Loucy (cell line): Measurements from ENCODE around the gene CELSR2.

Source experiments
- EZH2phosphoT487 ChIP-seq: fragments of 200-600 bp; IDR thresholded peaks from 2 replicates; pipeline ENCODE4 v1.6.1; 2018; ENCODE audit warnings: antibody characterized with exemption, mild to moderate bottlenecking, moderate library complexity, borderline replicate concordance
- TF ChIP-seq, protein P1 (sequence below): fragments of 200-600 bp; sonication (generic); conservative IDR thresholded peaks from 2 replicates; pipeline ENCODE4 v1.5.1; 2014; ENCODE audit warnings: mild to moderate bottlenecking, antibody characterized with exemption, low read length

DNA sequence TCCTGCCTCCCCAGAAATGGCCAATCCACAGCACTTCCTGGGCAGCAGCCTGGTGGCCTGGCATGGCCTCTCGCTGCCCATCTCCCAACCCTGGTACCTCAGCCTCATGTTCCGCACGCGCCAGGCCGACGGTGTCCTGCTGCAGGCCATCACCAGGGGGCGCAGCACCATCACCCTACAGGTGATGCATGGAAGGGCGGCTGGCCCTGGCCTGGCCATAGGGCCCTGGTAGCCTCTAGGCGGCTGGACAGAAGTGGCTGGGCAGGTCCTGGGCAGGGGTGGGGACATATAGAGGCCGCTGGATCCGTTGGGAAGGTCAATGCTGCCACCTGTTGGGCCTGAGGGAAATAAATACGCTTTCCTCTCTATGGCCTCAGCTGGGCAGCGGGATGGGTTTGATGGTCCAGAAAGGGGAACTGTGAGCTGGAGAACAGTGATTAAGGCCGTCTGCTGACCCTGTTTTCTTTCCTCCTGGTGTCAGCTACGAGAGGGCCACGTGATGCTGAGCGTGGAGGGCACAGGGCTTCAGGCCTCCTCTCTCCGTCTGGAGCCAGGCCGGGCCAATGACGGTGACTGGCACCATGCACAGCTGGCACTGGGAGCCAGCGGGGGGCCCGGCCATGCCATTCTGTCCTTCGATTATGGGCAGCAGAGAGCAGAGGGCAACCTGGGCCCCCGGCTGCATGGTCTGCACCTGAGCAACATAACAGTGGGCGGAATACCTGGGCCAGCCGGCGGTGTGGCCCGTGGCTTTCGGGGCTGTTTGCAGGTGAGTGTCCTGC is 14.4 kb downstream of the CELSR2 start:
- TF ChIP-seq, protein P1, sequence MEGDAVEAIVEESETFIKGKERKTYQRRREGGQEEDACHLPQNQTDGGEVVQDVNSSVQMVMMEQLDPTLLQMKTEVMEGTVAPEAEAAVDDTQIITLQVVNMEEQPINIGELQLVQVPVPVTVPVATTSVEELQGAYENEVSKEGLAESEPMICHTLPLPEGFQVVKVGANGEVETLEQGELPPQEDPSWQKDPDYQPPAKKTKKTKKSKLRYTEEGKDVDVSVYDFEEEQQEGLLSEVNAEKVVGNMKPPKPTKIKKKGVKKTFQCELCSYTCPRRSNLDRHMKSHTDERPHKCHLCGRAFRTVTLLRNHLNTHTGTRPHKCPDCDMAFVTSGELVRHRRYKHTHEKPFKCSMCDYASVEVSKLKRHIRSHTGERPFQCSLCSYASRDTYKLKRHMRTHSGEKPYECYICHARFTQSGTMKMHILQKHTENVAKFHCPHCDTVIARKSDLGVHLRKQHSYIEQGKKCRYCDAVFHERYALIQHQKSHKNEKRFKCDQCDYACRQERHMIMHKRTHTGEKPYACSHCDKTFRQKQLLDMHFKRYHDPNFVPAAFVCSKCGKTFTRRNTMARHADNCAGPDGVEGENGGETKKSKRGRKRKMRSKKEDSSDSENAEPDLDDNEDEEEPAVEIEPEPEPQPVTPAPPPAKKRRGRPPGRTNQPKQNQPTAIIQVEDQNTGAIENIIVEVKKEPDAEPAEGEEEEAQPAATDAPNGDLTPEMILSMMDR: peak; percentile 99
- no peak for TF ChIP-seq EZH2phosphoT487
